ENCODE data around the gene ALOX12.

DNA sequence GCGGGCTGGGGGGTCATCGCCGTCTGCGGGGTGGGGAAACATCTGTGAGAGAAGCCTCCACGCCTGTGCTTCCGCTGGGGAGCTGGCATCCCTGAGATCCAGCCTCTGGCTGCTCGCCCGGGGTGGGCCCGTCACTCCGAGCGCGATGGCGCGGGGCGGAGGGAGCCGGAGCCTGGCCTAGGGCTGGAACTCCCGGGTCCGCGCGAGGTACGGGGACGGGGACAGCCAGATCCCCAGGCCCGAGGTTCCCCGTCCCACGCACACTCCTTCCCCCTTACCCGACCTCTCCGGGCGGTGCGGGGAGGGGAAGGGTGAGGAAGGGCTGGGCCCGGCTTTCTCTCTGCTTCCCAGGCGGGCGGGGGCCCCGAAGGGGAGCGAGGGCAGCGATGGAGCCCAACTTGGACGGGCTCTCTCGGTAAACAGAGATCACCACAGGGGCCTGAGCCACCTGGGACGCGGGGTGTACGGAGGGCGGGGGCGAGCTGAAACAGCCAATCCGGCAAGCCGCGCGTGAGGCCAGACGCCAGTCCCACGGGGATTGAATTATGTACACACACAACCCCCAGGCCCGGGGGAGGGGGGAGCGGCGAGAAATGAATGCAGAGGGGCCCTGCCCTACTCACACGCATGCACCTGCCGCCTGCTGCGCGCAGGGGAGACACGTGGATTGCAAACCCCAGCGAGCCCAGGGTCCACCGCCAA is 47.8 kb downstream of the ALOX12 start, which contains the start of gene SLC16A11:
- TF ChIP-seq EZH2 (IDR thresholded peaks at IDR 0.05) = peak; percentile 30
- TF ChIP-seq, protein P1, sequence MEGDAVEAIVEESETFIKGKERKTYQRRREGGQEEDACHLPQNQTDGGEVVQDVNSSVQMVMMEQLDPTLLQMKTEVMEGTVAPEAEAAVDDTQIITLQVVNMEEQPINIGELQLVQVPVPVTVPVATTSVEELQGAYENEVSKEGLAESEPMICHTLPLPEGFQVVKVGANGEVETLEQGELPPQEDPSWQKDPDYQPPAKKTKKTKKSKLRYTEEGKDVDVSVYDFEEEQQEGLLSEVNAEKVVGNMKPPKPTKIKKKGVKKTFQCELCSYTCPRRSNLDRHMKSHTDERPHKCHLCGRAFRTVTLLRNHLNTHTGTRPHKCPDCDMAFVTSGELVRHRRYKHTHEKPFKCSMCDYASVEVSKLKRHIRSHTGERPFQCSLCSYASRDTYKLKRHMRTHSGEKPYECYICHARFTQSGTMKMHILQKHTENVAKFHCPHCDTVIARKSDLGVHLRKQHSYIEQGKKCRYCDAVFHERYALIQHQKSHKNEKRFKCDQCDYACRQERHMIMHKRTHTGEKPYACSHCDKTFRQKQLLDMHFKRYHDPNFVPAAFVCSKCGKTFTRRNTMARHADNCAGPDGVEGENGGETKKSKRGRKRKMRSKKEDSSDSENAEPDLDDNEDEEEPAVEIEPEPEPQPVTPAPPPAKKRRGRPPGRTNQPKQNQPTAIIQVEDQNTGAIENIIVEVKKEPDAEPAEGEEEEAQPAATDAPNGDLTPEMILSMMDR (IDR thresholded peaks at IDR 0.05) = no peak
